PC-9 (cell line): ENCODE results near the gene ARHGEF17. TPM values are rescaled to one million over a fixed set of nuclear protein-coding genes. Genes with fewer than 3 reads are reported as not detected.

ENCODE experiments used
- Bru-seq: library from RNA; stranded (reverse); fragments of 400-500 nt; gene quantifications from one replicate; lab custom pipeline; 2021; lab: Mats Ljungman, UMichigan
- BruChase-seq, 2 experiments: library from RNA; stranded (reverse); fragments of 400-500 nt; gene quantifications; one replicate each; lab custom pipeline; 2021; lab: Mats Ljungman, UMichigan
- BruUV-seq: library from RNA; stranded (reverse); fragments of 400-500 nt; replicated peaks from 2 replicates; lab custom pipeline; 2021; lab: Mats Ljungman, UMichigan
- CTCF ChIA-PET: fragments of 300-600 bp; sonication (Branson Sonifier 250); formaldehyde crosslinking; loops from one replicate; lab custom pipeline; 2022; ENCODE audit warnings: antibody characterized with exemption; lab: Charles Lee
- POLR2A ChIA-PET: fragments of 300-600 bp; sonication (Branson Sonifier 250); formaldehyde crosslinking; loops from one replicate; lab custom pipeline; 2022; ENCODE audit warnings: antibody characterized with exemption; ENCODE audit not compliant: unreplicated experiment; lab: Charles Lee
- DNase-seq, 2 experiments: peaks; one replicate each; pipeline versions ENCODE4 v3.0.0 to v3.0.0-alpha.2; 2015 to 2022; ENCODE audit warnings: mixed read lengths in 1 of 2
- H2AFZ ChIP-seq: fragments of 200-600 bp; sonication (generic); 2 replicates; pipeline ENCODE4 v1.8.1; 2017; ENCODE audit warnings: antibody characterized with exemption
- H3F3A ChIP-seq: fragments of 200-600 bp; sonication (generic); 2 replicates; pipeline ENCODE4 v1.8.1; 2017; ENCODE audit warnings: antibody characterized with exemption, mild to moderate bottlenecking, low read depth; ENCODE audit not compliant: insufficient read depth
- H3K27ac ChIP-seq: fragments of 200-600 bp; sonication (generic); 2 replicates; pipeline ENCODE4 v1.6.1; 2016; ENCODE audit warnings: mixed run types
- H3K27me3 ChIP-seq: fragments of 200-600 bp; sonication (generic); 2 replicates; pipeline ENCODE4 v1.6.1; 2016; ENCODE audit warnings: low read depth, mixed run types; ENCODE audit not compliant: insufficient read depth
- H3K36me3 ChIP-seq: fragments of 200-600 bp; sonication (generic); 2 replicates; pipeline ENCODE4 v1.6.1; 2016; ENCODE audit warnings: low read depth, mixed run types
- H3K4me1 ChIP-seq: fragments of 200-600 bp; sonication (generic); replicated peaks from 2 replicates; pipeline ENCODE4 v1.6.1; 2016; ENCODE audit warnings: mixed run types; ENCODE audit not compliant: insufficient read depth
- H3K4me2 ChIP-seq: fragments of 200-600 bp; sonication (generic); 2 replicates; pipeline ENCODE4 v1.6.1; 2017; ENCODE audit warnings: mixed run types
- H3K4me3 ChIP-seq: fragments of 200-600 bp; sonication (generic); 2 replicates; pipeline ENCODE4 v1.6.1; 2016; ENCODE audit warnings: mixed run types
- H3K79me2 ChIP-seq: fragments of 200-600 bp; sonication (generic); 2 replicates; pipeline ENCODE4 v1.6.1; 2017; ENCODE audit warnings: low read depth, mixed run types
- H3K9me2 ChIP-seq: fragments of 200-600 bp; sonication (generic); 2 replicates; pipeline ENCODE4 v1.8.1; 2017; ENCODE audit warnings: mild to moderate bottlenecking; ENCODE audit not compliant: insufficient read depth
- H3K9me3 ChIP-seq: fragments of 200-600 bp; sonication (generic); 2 replicates; pipeline ENCODE4 v1.8.1; 2016; ENCODE audit warnings: low read depth; ENCODE audit not compliant: insufficient read depth
- H4K20me1 ChIP-seq: fragments of 200-600 bp; sonication (generic); 2 replicates; pipeline ENCODE4 v1.8.1; 2017; ENCODE audit not compliant: insufficient read depth
- EZH2 ChIP-seq: fragments of 200-600 bp; sonication (generic); IDR thresholded peaks from 2 replicates; pipeline ENCODE4 v1.8.0; 2017; ENCODE audit warnings: antibody characterized with exemption, low read depth
- intact Hi-C: fragments of 100-400 bp; cut with micrococcal nuclease; formaldehyde crosslinking; loops from one replicate; pipeline ENCODE4 v1.10.0; 2022; ENCODE audit not compliant: unreplicated experiment
- long read RNA-seq: library from polyadenylated mRNA; stranded (forward); transcript quantifications from one replicate; pipeline ENCODE4 v2.0.0, GENCODE V29; 2022
- total RNA-seq: library from RNA; stranded (reverse); gene quantifications from 2 replicates; pipeline ENCODE4 v1.2.3, GENCODE V29; 2021
- TF ChIP-seq, protein P1 (sequence below): fragments of 200-600 bp; sonication (generic); conservative IDR thresholded peaks from 2 replicates; pipeline ENCODE4 v1.6.1; 2017; ENCODE audit warnings: mixed run types, antibody characterized with exemption, mild to moderate bottlenecking, moderate library complexity

The ARHGEF17 gene, protein sequence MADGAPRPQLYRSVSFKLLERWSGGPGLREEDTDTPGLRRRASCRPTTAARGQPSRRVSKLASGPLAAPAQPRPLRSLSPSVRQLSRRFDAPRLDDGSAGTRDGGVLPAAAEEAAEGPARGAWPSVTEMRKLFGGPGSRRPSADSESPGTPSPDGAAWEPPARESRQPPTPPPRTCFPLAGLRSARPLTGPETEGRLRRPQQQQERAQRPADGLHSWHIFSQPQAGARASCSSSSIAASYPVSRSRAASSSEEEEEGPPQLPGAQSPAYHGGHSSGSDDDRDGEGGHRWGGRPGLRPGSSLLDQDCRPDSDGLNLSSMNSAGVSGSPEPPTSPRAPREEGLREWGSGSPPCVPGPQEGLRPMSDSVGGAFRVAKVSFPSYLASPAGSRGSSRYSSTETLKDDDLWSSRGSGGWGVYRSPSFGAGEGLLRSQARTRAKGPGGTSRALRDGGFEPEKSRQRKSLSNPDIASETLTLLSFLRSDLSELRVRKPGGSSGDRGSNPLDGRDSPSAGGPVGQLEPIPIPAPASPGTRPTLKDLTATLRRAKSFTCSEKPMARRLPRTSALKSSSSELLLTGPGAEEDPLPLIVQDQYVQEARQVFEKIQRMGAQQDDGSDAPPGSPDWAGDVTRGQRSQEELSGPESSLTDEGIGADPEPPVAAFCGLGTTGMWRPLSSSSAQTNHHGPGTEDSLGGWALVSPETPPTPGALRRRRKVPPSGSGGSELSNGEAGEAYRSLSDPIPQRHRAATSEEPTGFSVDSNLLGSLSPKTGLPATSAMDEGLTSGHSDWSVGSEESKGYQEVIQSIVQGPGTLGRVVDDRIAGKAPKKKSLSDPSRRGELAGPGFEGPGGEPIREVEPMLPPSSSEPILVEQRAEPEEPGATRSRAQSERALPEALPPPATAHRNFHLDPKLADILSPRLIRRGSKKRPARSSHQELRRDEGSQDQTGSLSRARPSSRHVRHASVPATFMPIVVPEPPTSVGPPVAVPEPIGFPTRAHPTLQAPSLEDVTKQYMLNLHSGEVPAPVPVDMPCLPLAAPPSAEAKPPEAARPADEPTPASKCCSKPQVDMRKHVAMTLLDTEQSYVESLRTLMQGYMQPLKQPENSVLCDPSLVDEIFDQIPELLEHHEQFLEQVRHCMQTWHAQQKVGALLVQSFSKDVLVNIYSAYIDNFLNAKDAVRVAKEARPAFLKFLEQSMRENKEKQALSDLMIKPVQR (N-terminal part only)
- total RNA-seq (56.9 and 62.1 TPM in 2 replicates), Bru-seq, nascent RNA (percentile 68 among the genes with signal in this experiment), BruChase-seq, experiment 1, labeled RNA remaining after a 2-hour chase (percentile 76 among the genes with signal in this experiment), BruChase-seq, experiment 2, labeled RNA remaining after a 6-hour chase (percentile 78 among the genes with signal in this experiment)
- long read RNA-seq, full-length matches to known transcripts, result 4 of 14 reads
- long read RNA-seq, partial matches to known transcripts, result 1 of 14 reads
- long read RNA-seq, other reads (novel, unspliced or antisense), result 9 of 14 reads

DNA sequence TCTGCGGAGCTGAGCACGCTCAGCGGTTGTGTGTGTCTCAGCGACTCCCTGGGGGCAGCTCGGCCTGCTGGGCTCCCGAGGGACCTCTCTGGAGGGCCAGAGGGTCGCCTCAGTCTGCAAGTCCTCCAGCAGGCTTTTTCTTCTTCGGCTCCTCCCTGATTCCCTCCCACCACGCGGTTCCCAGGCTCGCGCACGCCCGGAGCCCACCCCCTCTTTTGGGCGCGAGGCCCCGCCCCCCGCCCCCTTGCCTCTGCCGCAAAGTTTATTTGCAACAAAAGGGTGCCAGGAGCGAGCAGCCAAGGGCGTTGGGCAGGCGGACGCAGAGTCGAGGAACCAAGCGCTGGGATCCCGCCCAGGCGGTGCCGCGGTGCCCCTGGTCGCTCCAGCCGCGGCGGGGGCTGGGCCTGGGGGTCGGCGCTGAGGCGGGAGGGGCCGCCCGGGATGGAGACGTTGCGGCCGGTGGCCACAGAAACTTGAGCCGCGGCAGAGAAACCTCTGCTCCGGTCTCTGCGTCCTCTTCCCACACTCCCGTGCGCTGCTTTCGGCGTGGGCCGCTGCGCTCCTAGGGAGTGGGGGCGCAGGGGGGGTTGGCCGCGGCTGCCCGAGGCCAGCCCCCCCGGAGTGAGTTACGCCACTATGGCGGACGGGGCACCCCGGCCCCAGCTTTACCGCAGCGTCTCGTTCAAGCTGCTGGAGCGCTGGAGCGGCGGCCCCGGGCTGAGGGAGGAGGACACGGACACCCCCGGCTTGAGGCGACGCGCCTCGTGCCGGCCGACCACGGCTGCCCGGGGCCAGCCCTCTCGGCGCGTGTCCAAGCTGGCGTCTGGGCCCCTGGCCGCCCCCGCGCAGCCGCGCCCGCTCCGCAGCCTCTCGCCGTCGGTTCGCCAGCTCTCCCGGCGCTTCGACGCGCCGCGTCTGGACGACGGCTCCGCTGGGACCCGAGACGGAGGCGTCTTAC is at the start of gene ARHGEF17:
Gene ARHGEF17 (plus strand): TSS at position 274 of the 958 bp plus-strand sequence. CDS start 363 bp downstream, at position 637.
- BruUV-seq, result TSS peak; percentile 77
- intact Hi-C loops, result loop anchor here (5.0 kb wide), 1 partner anchor 289 kb away; the partner anchor contains the start of gene FAM168A
- DNase-seq, result peak; percentile 72 to 84

DNA sequence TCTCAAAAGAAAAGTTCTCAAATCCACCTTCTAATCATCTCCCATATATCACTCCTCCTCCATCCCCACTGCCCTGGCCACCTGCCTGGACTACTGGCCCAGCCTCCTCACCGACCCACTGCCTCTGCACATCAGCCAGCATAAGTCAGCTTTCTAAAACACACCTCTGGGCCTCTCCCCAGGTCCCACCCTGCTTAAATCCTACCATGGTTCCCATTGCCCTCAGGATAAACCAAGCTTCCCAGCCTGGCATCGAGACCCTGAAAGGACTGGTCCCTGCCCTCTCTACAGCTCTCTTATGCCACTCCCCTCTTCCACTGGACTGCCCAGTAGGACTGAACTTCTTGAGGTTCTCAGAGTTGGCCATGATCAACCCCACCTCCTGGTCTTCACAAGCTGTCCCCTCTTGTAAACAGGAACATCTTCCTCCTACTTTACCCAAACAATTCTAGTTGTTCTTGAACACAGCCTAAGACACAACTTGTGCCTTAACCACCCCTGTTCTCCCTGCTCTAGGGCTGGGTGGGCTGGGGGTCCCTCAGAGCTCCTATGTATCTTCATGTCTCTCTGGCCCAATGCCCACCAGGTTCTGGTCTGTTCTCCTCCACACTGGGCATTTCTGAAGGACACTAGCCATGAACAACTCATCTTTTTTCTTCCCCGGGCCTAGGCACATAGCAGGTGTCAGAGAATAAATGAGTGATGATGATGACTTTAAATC is 48.5 kb upstream of the ARHGEF17 start:
- H3K4me3 ChIP-seq, result no peak overlapping the region
- no peaks in the 10 kb centered on the region for H3K9me3 ChIP-seq
- TF ChIP-seq, protein P1, sequence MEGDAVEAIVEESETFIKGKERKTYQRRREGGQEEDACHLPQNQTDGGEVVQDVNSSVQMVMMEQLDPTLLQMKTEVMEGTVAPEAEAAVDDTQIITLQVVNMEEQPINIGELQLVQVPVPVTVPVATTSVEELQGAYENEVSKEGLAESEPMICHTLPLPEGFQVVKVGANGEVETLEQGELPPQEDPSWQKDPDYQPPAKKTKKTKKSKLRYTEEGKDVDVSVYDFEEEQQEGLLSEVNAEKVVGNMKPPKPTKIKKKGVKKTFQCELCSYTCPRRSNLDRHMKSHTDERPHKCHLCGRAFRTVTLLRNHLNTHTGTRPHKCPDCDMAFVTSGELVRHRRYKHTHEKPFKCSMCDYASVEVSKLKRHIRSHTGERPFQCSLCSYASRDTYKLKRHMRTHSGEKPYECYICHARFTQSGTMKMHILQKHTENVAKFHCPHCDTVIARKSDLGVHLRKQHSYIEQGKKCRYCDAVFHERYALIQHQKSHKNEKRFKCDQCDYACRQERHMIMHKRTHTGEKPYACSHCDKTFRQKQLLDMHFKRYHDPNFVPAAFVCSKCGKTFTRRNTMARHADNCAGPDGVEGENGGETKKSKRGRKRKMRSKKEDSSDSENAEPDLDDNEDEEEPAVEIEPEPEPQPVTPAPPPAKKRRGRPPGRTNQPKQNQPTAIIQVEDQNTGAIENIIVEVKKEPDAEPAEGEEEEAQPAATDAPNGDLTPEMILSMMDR, result no peak
- TF ChIP-seq EZH2, result no peak
- no TSS peak for BruUV-seq
- H3K27ac ChIP-seq, result peak overlapping the region; percentile 96
- H3K79me2 ChIP-seq, result no peaks in the 10 kb centered on the region
- H3F3A ChIP-seq, result peaks cover 59% of the 10 kb centered on the region
- DNase-seq, result no peak
- H3K4me2 ChIP-seq, result no peak overlapping the region
- CTCF ChIA-PET, result interaction anchor here (0.6 to 0.7 kb wide), 2 partner anchors 67 to 1281 kb away, joined by 3 to 6 read pairs; no protein-coding TSS in a partner anchor
- H3K4me1 ChIP-seq, result peaks cover 65% of the 10 kb centered on the region
- POLR2A ChIA-PET, result no interaction called here
- H3K36me3 ChIP-seq, result no peaks in the 10 kb centered on the region
- H3K27me3 ChIP-seq, result no peaks in the 10 kb centered on the region
- no peak overlapping the region for H2AFZ ChIP-seq
- no peaks in the 10 kb centered on the region for H3K9me2 ChIP-seq
- intact Hi-C loops, result no loop called here
- H4K20me1 ChIP-seq, result no peaks in the 10 kb centered on the region

More for the DNA sequence above, at the start of gene ARHGEF17:
- CTCF ChIA-PET, result interaction anchor here (0.6 to 3.8 kb wide), 10 partner anchors 19 to 1331 kb away, joined by 3 to 56 read pairs (median 4); no protein-coding TSS in a partner anchor
- Histone ChIP-seq H3K4me2 (peak within 1 kb of the TSS; percentile 98), H2AFZ (peak within 1 kb of the TSS; percentile 90), H3K27me3 (no peaks in the 10 kb centered on the region), H3K9me3 (no peaks in the 10 kb centered on the region), H4K20me1 (peaks cover 16% of the 10 kb centered on the region), H3K27ac (peak within 1 kb of the TSS; percentile 79), H3K4me1 (peaks cover 28% of the 10 kb centered on the region), H3K36me3 (no peaks in the 10 kb centered on the region), H3K9me2 (no peaks in the 10 kb centered on the region), H3K79me2 (peaks cover 35% of the 10 kb centered on the region), H3F3A (peaks cover 40% of the 10 kb centered on the region), H3K4me3 (peak within 1 kb of the TSS; percentile 95)
- TF ChIP-seq EZH2, result no peak
- TF ChIP-seq, protein P1, result no peak
- POLR2A ChIA-PET, result interaction anchor here (0.5 to 1.0 kb wide), 5 partner anchors 11 to 1090 kb away, joined by 3 to 8 read pairs (median 4); partner anchors contain the start of gene PGM2L1
